Right lobe of liver (tissue), 6 donors: ENCODE measurements around the gene NCEH1. TPM values are rescaled to one million over a fixed set of nuclear protein-coding genes. Genes with fewer than 3 reads are reported as not detected.
"Not testable (repeated sequence)": the region's sequence is repeated elsewhere in the genome, so short reads cannot be mapped to it uniquely, and the experiment has no call there.

Experiments
- ATAC-seq, 4 donors: fragments of 200-7000 bp; cut with Tn5 transposase; one replicate each; pipeline ENCODE4 v1.9.1; 2020; ENCODE audit warnings: mild to moderate bottlenecking in 4 of 4, moderate library complexity in 4 of 4
- DNase-seq, 3 donors: peaks; one replicate each; pipeline ENCODE4 v3.0.0-alpha.2; 2020
- H3K27ac ChIP-seq, 3 donors: fragments of 200-600 bp; one replicate each; pipeline ENCODE4 v1.8.0; 2022
- H3K27me3 ChIP-seq, 2 donors: fragments of 200-600 bp; one replicate each; pipeline ENCODE4 v1.8.0; 2022
- H3K36me3 ChIP-seq, 4 donors: fragments of 200-600 bp; sonication (generic) in 1 of 4; one replicate each; pipeline versions ENCODE4 v1.5.1 to v1.8.0; 2017 to 2022; ENCODE audit warnings: control low read depth in 1 of 4
- H3K4me1 ChIP-seq, 4 donors: fragments of 200-600 bp; sonication (generic) in 1 of 4; one replicate each; pipeline versions ENCODE4 v1.5.1 to v1.8.0; 2017 to 2022; ENCODE audit warnings: control low read depth in 1 of 4
- H3K4me3 ChIP-seq, 3 donors: fragments of 200-600 bp; one replicate each; pipeline ENCODE4 v1.8.0; 2022
- H3K9me3 ChIP-seq, 4 donors: fragments of 200-600 bp; sonication (generic) in 1 of 4; one replicate each; pipeline versions ENCODE4 v1.5.1 to v1.8.0; 2017 to 2022; ENCODE audit warnings: control low read depth in 1 of 4
- POLR2A ChIP-seq: fragments of 450-650 bp; IDR thresholded peaks from one replicate; pipeline ENCODE4 v1.6.1; 2017; ENCODE audit warnings: antibody characterized with exemption, mild to moderate bottlenecking
- WGBS: methylation state at CpG from one replicate; pipeline ENCODE4 v1.1.6; 2018; ENCODE audit warnings: low coverage, low lambda C conversion rate; ENCODE audit not compliant: insufficient coverage; ENCODE audit errors: missing lambda C conversion rate; 5-methylcytosine and 5-hydroxymethylcytosine counted together
- intact Hi-C, 2 donors: fragments of 100-400 bp; cut with DNase I; formaldehyde crosslinking; loops; one replicate each; pipeline versions ENCODE4 v1.11.2 to v1.14.1; 2022
- total RNA-seq, 6 experiments: library from RNA; depleted of rRNA in 2 of 6; stranded (reverse); fragments of >200 nt in 2 of 6; fragmentation: NEBNext Ultra II Directional in 3 of 6; extraction: Animal tissue kit (Norgen Biotek cat#: 25700) in 3 of 6; gene quantifications; one replicate each; pipeline versions ENCODE4 v1.1.0 to v1.2.4, GENCODE V29; 2016 to 2023
- TF ChIP-seq, protein P1 (sequence below), 4 donors: fragments of 200-600 bp in 3 of 4; fragments of 450-650 bp in 1 of 4; IDR thresholded peaks; one replicate each; pipeline versions ENCODE4 v1.5.1 to v1.8.0; 2016 to 2022; ENCODE audit warnings: antibody characterized with exemption in 4 of 4, mild to moderate bottlenecking in 2 of 4
- donor health status: DM: no; HTN: yes; CAD: no.
- donor health status: DM: no; HTN: no; CAD: no.
- donor health status: DM: no; HTN: no; CAD: no.
- donor health status: DM: no; HTN: yes; CAD: no.
- donor health status: DM: no; HTN: yes; CAD: no.

Gene NCEH1
- total RNA-seq, 6 experiments from 2014 or later: 1.5 to 13.0 (median 4.3) TPM

- no peak for TF ChIP-seq POLR2A
- TF ChIP-seq, protein P1, sequence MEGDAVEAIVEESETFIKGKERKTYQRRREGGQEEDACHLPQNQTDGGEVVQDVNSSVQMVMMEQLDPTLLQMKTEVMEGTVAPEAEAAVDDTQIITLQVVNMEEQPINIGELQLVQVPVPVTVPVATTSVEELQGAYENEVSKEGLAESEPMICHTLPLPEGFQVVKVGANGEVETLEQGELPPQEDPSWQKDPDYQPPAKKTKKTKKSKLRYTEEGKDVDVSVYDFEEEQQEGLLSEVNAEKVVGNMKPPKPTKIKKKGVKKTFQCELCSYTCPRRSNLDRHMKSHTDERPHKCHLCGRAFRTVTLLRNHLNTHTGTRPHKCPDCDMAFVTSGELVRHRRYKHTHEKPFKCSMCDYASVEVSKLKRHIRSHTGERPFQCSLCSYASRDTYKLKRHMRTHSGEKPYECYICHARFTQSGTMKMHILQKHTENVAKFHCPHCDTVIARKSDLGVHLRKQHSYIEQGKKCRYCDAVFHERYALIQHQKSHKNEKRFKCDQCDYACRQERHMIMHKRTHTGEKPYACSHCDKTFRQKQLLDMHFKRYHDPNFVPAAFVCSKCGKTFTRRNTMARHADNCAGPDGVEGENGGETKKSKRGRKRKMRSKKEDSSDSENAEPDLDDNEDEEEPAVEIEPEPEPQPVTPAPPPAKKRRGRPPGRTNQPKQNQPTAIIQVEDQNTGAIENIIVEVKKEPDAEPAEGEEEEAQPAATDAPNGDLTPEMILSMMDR (IDR thresholded peaks at IDR 0.05): no peak
- no peaks in the 10 kb centered on the region for H3K36me3 ChIP-seq
- no peak overlapping the region for H3K4me3 ChIP-seq
- DNase-seq (no peak), ATAC-seq (no peak)
- intact Hi-C loops: no loop called here
- no peaks in the 10 kb centered on the region for H3K9me3 ChIP-seq
- H3K4me1 ChIP-seq: no peaks in the 10 kb centered on the region
- no peaks in the 10 kb centered on the region for H3K27me3 ChIP-seq
- H3K27ac ChIP-seq: no peak overlapping the region
- WGBS: 14% methylated on average over 1 of the region's 1 CpG
Measured at GRCh38 chr3:172739462-172739861, 28.6 kb upstream of the NCEH1 start.

DNA sequence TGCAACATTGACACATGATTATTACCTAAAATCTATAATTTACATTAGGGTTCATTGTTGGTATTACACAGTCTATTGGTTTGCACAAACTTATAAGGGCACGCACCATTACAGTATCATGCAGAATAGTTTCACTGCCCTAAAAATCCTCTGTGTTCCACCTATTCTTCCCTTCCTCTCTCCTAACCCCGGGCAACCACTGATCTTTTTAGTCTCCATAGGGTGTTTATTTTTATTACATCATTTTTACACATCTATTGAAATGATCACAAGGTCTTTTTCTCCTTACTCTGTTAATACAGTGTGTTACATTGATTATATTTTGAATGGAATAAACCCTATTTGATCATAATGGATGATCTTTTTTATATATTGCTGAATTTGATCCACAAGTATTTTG is 24.1 kb upstream of the NCEH1 start:
- Histone ChIP-seq H3K36me3 (no peaks in the 10 kb centered on the region), H3K9me3 (no peaks in the 10 kb centered on the region), H3K27me3 (no peaks in the 10 kb centered on the region), H3K27ac (no peak overlapping the region), H3K4me1 (no peaks in the 10 kb centered on the region), H3K4me3 (no peak overlapping the region)
- TF ChIP-seq POLR2A: no peak
- TF ChIP-seq, protein P1 (IDR thresholded peaks at IDR 0.05): no peak
- ATAC-seq: no peak
- WGBS: 80% methylated on average over 2 of the region's 2 CpGs
- no peak for DNase-seq
- intact Hi-C loops: no loop called here

DNA sequence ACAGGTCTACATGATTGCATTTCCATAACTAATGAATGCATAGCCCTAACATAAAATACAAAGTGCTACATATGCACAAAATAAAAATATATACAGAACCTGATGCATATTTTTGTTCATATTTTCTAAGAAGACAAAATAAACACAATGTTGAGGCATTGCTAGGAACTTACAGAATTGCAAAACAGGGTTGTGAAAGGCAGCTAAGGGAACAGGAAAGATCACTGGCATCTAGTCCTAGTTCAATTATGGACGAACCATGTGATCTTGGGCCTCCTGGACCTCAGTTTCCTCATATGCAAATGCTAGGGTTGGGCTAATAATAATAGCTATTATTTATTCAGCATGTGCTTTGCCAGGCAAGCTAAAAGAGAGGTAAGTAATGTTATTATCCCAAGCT is 15.5 kb upstream of the NCEH1 start:
- H3K27me3 ChIP-seq: no peaks in the 10 kb centered on the region
- H3K4me1 ChIP-seq: no peaks in the 10 kb centered on the region
- WGBS: 20% methylated on average over 1 of the region's 1 CpG
- intact Hi-C loops: no loop called here
- H3K27ac ChIP-seq: no peak overlapping the region
- ATAC-seq (no peak), DNase-seq (no peak)
- no peak for TF ChIP-seq POLR2A
- TF ChIP-seq, protein P1 (IDR thresholded peaks at IDR 0.05): no peak
- H3K36me3 ChIP-seq: no peaks in the 10 kb centered on the region
- no peaks in the 10 kb centered on the region for H3K9me3 ChIP-seq
- H3K4me3 ChIP-seq: no peak overlapping the region

GRCh38 chr3:172722536-172723040 is 11.7 kb upstream of the NCEH1 start:
- WGBS: no CpG with 5 or more reads among the region's 8 CpGs
- intact Hi-C loops: not testable (repeated sequence)

GRCh38 chr3:172717493-172718088 is 6.7 kb upstream of the NCEH1 start:
- TF ChIP-seq, protein P1 (IDR thresholded peaks at IDR 0.05): peak; percentile 26 to 41 (median 32)
- TF ChIP-seq POLR2A: no peak
- H3K27me3 ChIP-seq: no peaks in the 10 kb centered on the region
- 49% methylated on average over 4 of the region's 4 CpGs for WGBS
- peak in 2 of 4 donors; percentile 50 to 52 for ATAC-seq
- no peak overlapping the region for H3K4me3 ChIP-seq
- H3K9me3 ChIP-seq: no peaks in the 10 kb centered on the region
- no peak overlapping the region for H3K27ac ChIP-seq
- H3K36me3 ChIP-seq: no peaks in the 10 kb centered on the region
- intact Hi-C loops: no loop called here
- no peak for DNase-seq
- no peaks in the 10 kb centered on the region for H3K4me1 ChIP-seq

More at GRCh38 chr3:172722536-172723040, 11.7 kb upstream of the NCEH1 start:
- ATAC-seq, H3K4me3 ChIP-seq, H3K27ac ChIP-seq, H3K27me3 ChIP-seq, H3K36me3 ChIP-seq, DNase-seq, H3K9me3 ChIP-seq, H3K4me1 ChIP-seq: not testable (repeated sequence)
